22Rv1 (cell line): ENCODE results near the gene VPS13D.

Experiments used
- H3K27ac ChIP-seq: fragments of 450-650 bp; 2 replicates; pipeline ENCODE4 v1.5.1; 2017
- CTCF ChIP-seq: fragments of 450-650 bp; IDR thresholded peaks from 2 replicates; pipeline ENCODE4 v1.5.1; 2017; ENCODE audit warnings: mild to moderate bottlenecking
- ZFX ChIP-seq: fragments of 450-650 bp; IDR thresholded peaks from 2 replicates; pipeline ENCODE4 v1.6.1; 2017; ENCODE audit warnings: antibody characterized with exemption, borderline replicate concordance

The VPS13D gene

GRCh38 chr1:12552951-12553921, 323.4 kb downstream of the VPS13D start:
- TF ChIP-seq ZFX (no peak), CTCF (no peak)
- no peak overlapping the region for H3K27ac ChIP-seq

- H3K27ac ChIP-seq, result no peak overlapping the region
- TF ChIP-seq CTCF, result no peak
- no peak for TF ChIP-seq ZFX
Observed at GRCh38 chr1:12553963-12554362, 324.1 kb downstream of the VPS13D start.

- TF ChIP-seq ZFX, result no peak
- TF ChIP-seq CTCF, result no peak
- H3K27ac ChIP-seq, result no peak overlapping the region
Observed at GRCh38 chr1:12554521-12555305, 324.9 kb downstream of the VPS13D start.

GRCh38 chr1:12555411-12556367, 325.9 kb downstream of the VPS13D start:
- H3K27ac ChIP-seq, result no peak overlapping the region

GRCh38 chr1:12556368-12556930, 326.6 kb downstream of the VPS13D start:
- H3K27ac ChIP-seq, result no peak overlapping the region
- TF ChIP-seq CTCF (no peak), ZFX (no peak)

More at GRCh38 chr1:12555411-12556367, 325.9 kb downstream of the VPS13D start:
- TF ChIP-seq ZFX, result no peak
- TF ChIP-seq CTCF, result no peak
